GM21360 (cell line): ENCODE measurements around the gene LIME1.

Source experiments
- ATAC-seq: cut with Tn5 transposase; IDR thresholded peaks from one replicate; pipeline ENCODE4 v1.9.1; 2021; ENCODE audit warnings: mild to moderate bottlenecking, moderate library complexity; ENCODE audit not compliant: unreplicated experiment

LIME1 gene

DNA sequence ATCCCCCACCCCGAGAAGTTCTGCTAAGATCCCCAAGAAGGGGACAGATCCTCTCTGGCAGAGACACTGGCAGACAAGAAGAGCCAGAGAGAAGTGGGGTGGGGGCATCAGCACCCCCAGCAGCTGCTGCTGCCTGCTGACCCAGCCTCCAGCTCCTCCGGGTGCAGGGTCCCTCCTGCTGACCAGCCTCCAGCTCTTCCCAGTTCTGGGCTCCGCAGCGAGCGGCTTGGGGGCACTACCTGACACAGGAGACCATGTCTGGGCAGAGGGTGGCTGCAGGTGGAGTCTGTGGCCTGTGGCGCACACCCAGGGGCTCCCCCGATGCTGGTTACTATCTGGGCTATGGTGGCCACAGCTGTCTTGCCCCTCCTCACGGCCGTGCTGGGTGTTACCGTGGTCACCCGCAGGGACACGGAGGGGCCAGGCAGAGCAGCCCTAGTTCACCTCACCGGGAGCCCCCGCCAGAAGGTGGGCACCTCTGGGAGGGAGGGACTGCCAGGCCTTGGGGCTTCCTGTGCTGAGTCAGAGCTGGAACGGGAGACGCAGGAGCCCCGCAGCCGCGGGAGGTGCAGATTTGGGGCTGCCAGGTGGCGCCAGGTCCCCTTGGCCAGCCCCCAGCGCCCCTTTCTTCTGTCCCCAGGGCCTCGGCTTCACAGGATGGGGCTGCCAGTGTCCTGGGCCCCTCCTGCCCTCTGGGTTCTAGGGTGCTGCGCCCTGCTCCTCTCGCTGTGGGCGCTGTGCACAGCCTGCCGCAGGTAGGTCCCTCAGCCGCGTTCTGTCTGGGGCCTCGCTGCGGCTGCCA, 630 bp downstream of the LIME1 start:
- ATAC-seq, result no peak

DNA sequence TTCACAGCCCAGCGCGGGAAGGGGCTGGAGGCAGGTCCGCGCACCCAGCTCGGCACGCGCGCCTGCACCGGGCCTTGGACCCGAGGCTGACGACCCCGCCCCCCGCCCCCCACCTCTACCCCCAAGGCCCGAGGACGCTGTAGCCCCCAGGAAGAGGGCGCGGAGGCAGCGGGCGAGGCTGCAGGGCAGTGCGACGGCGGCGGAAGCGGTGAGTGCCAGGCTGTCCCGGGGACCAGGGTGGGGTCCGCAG, 1.2 kb downstream of the LIME1 start:
- ATAC-seq, result no peak

- no peak for ATAC-seq
Observed at GRCh38 chr20:63737945-63738686, 1.7 kb downstream of the LIME1 start.

GRCh38 chr20:63738687-63739129, 2.2 kb downstream of the LIME1 start:
- ATAC-seq, result no peak

DNA sequence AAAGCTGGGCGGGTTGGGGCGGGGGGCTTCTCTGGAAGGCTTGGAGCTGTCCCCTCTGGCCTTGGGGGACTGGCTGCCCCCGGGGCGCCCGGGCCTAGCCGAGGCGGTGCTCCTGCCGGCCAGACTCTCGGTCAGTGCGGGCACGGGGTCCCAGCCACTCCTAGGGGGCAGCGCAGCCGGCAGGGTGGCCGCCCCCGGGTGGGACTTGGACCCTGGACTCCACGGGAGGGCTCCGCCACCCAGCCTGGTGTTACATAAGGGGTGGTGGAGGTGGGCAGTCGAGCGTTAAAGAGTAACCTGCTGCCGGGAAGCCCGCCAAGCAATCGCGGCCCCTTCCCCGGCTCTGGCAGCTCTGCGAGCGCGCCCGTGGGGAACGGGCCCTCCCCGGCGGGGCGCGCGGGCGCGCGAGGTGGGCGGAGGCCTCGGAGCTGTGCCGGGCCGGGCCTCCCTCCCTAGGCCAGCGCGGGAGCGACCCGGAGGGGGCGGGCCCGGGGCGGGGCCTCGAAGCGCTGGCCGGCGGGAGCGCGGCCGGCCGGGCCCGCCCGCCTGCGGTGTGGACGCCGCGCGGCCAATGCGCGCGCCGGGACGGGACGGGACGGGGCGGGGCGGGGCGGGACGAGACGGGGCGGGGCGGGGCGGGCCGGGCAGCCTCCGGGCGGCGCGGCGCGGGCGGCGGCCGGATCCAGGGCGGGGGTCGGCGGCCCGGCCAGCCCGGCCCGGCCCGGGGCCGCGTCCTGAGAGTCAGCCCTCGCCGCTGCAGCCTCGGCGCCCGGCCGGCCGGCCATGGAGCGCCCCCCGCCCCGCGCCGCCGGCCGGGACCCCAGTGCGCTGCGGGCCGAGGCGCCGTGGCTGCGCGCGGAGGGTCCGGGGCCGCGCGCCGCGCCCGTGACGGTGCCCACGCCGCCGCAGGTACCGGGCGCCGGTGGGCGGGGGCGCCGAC, 2.9 kb downstream of the LIME1 start, which contains the start of gene SLC2A4RG:
SLC2A4RG (plus strand) TSS at position 647 of the 940 bp plus-strand sequence; CDS start at position 784, 137 bp downstream.
- ATAC-seq, result peak; percentile 45

- peak; percentile 9 for ATAC-seq
Observed at GRCh38 chr20:63740070-63740626, 3.7 kb downstream of the LIME1 start.

GRCh38 chr20:63740627-63741353, 4.3 kb downstream of the LIME1 start:
- no peak for ATAC-seq

- ATAC-seq, result no peak
Observed at GRCh38 chr20:63741354-63741675, 4.9 kb downstream of the LIME1 start.

- no peak for ATAC-seq
Observed at GRCh38 chr20:63741676-63742380, 5.4 kb downstream of the LIME1 start.

- no peak for ATAC-seq
Observed at GRCh38 chr20:63742381-63743024, 6.0 kb downstream of the LIME1 start.

DNA sequence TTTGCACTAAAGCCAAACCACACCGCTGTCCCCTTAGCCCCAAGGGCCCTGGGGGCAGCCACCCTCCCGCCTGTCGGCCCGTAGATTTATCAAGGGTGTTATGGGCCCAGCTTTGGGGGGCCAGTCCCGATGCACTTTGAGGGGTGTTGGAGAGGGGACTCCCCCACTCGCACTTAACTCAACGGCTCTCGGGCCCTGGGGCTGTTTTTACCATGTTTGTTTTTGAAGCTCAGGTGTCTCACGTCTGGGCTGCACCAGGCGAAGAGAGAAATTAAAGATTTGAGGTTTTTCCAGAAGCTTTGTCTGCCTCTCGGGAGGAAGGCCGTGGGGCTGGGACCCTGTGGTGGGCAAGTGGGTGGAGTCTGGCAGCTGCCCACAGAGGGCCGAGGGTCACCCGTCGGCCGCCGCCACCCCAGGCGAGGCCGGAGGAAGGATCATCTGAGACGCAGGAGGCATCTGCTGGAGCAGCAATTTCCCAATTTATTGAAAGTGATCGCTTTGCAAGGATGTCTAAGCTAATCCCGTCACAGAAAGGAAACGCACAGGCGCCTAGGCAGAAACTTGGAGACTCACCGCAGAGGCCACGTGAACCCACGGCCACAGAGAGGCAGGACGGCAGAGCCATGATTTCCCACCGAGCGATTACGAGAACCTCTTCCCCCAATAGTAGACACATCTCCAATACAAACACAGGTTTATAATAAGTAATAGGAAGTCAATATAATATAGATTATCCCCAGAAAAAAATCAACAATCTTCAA, 6.9 kb downstream of the LIME1 start:
- ATAC-seq, result no peak

GRCh38 chr20:63744158-63744557, 7.7 kb downstream of the LIME1 start:
- ATAC-seq, result no peak

DNA sequence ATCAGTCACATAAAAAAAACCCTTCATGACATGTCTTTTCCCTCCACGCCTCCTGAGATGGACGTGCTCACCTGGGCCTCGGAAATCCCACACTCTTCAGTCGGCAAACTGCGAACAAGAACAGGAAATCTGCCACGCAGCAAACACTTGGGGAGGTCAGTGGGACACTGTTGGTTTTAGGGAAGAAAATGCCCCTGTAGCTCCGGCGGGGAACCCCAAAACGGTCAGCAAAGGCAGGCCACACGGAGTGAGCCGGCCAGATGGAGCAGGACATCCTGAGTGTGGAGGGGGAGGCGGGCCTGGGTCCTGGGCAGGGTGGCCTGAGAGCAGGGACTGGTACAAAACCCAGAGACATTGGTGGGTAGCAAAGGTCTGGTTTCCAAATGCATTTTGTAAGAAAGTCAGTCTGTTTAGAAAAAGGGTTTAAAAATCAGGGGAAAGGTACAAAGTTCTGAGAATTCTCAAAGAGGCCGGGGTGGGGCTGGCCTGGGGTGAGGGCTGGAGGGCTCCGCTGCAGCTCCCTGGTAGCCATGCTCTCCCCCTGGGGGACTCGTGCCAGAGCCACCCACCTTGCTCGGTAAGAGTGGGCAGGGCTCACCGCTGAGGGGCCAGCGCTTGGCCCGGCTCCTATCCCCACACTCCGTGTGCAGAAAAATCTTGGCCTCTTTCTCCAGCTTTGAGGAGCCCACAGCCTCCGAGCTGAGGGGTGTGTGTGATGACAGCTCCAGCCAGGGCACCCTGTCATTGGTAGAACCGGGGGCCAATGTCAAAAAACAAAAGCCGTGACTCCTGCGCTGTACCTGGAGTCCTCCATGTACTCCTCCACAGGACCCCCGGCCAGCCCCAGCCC, 8.3 kb downstream of the LIME1 start:
- ATAC-seq, result no peak

DNA sequence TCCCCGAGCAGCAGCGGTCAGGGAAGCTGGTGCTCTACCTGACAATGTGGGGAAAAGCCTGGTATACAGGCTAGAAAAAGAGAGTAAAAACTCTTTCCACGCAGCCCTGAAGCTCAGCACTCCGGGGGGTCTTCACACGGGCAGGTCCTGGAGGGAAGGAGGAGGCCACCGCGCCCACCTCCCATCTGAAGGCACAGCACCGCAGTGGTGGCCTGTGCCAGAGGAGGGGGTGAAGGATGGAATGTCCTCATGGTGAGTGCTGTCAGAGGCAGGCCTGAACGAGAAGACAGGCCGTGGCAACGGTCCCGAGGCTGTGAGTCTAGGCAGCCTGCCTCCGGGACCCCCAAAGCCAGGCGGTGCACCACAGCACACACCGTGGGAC, 9.0 kb downstream of the LIME1 start:
- no peak for ATAC-seq

- no peak for ATAC-seq
Observed at GRCh38 chr20:63745961-63746731, 9.7 kb downstream of the LIME1 start.

DNA sequence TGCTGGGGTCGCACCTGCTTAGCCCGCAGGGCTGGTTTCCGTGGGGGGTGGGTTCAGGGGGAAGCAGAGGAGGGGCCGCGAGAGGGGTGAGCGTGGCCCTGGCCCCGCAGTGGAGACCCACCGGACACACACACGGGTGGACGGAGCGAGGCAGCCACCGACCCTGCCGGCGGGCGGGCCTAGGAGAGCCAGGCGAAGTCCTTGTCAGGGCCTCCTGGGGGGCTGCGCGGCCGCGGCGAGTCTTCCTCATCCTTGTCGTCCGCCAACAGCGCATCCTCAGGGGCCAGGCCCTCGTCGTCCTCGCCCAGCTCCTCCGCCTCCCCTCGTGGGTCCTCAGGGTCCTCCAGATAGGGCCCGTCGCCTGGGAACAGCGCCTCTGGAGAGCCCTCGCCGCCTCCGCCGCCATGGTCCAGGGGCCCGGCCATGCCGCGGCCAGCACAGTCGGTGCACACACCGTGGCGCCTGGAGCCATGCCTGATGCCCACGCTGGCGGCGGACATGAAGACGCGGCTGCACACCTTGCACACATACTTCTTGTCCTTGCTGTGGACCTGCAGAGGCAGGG, 10.4 kb downstream of the LIME1 start:
- ATAC-seq, result no peak

DNA sequence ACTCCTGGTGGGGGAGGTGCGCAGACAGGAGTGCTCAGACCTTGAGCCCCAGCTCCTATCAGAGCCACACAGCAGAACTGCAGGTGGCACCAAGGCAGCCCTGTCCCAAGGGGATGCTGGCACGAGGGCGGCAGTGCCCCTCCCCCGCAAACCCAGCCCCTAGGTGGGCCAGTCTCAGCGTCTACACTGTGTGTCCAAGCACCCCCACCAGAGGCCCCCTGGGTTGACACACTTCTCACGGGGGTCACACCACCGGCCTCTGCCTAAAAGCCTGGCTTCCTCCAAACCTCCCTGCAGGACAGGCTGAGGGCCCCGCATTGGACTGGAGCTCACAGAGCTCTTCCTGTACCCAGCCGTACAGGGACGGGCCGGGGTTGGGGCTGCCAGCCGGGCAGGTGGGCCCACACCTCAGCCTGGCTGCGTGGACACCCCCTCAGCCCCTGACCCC, 11.2 kb downstream of the LIME1 start:
- no peak for ATAC-seq
